CD14-positive monocyte (primary cell): Measurements from ENCODE around the gene BDNF. TPM values are rescaled to one million over a fixed set of nuclear protein-coding genes. Genes with fewer than 3 reads are reported as not detected.

Source experiments
- DNase-seq, 3 donors: peaks; one replicate each; pipeline ENCODE4 v3.0.0-alpha.2; 2011 to 2022
- H2AFZ ChIP-seq: 2 replicates; pipeline ENCODE4 v1.6.0; 2012; ENCODE audit warnings: mild to moderate bottlenecking, low read depth, low read length, inconsistent platforms; ENCODE audit not compliant: insufficient read depth, poor library complexity, severe bottlenecking
- H3K27ac ChIP-seq, 2 donors: 1 replicate in 1 of 2; 2 replicates in 1 of 2; pipeline ENCODE4 v1.5.1; 2012 to 2013; ENCODE audit warnings: low read length in 2 of 2, control low read depth in 1 of 2, inconsistent platforms in 1 of 2, low read depth in 1 of 2, mild to moderate bottlenecking in 1 of 2
- H3K27me3 ChIP-seq, 2 donors: one replicate each; pipeline versions ENCODE4 v1.6.0 to v1.6.1; 2011 to 2013; ENCODE audit warnings: low read length in 2 of 2; ENCODE audit not compliant: control insufficient read depth in 2 of 2, insufficient read depth in 2 of 2
- H3K36me3 ChIP-seq, 2 donors: replicated peaks in 1 of 2; 1 replicate in 1 of 2; 2 replicates in 1 of 2; pipeline versions ENCODE4 v1.5.1 to v1.6.1; 2012 to 2013; ENCODE audit warnings: low read length in 2 of 2, control low read depth in 1 of 2, inconsistent platforms in 1 of 2, mild to moderate bottlenecking in 1 of 2; ENCODE audit not compliant: insufficient read depth in 2 of 2, control insufficient read depth in 1 of 2
- H3K4me1 ChIP-seq, 2 donors: 1 replicate in 1 of 2; 2 replicates in 1 of 2; pipeline versions ENCODE4 v1.5.1 to v1.6.1; 2012 to 2013; ENCODE audit warnings: low read length in 2 of 2, control low read depth in 1 of 2, inconsistent platforms in 1 of 2, mild to moderate bottlenecking in 1 of 2, moderate library complexity in 1 of 2; ENCODE audit not compliant: insufficient read depth in 2 of 2, control insufficient read depth in 1 of 2
- H3K4me2 ChIP-seq: replicated peaks from 2 replicates; pipeline ENCODE3; 2012; ENCODE audit warnings: low read length, moderate library complexity, mild to moderate bottlenecking; ENCODE audit not compliant: poor library complexity, severe bottlenecking; ENCODE audit errors: extremely low read depth
- H3K4me3 ChIP-seq, 3 experiments: fragments of 200-600 bp in 1 of 3; sonication (generic) in 1 of 3; replicated peaks in 1 of 3; 1 replicate in 2 of 3; 2 replicates in 1 of 3; pipeline ENCODE4 v1.5.1; 2011 to 2013; ENCODE audit warnings: low read length in 3 of 3, mild to moderate bottlenecking in 3 of 3, control low read depth in 2 of 3, low read depth in 2 of 3, inconsistent platforms in 1 of 3, moderate library complexity in 1 of 3
- H3K79me2 ChIP-seq: 2 replicates; pipeline ENCODE4 v1.6.0; 2012; ENCODE audit warnings: mild to moderate bottlenecking, control low read depth, inconsistent platforms, low read length, moderate library complexity; ENCODE audit not compliant: insufficient read depth
- H3K9ac ChIP-seq: 2 replicates; pipeline ENCODE4 v1.6.0; 2017; ENCODE audit warnings: low read length, mild to moderate bottlenecking; ENCODE audit not compliant: insufficient read depth, poor library complexity, severe bottlenecking
- H3K9me3 ChIP-seq, 2 donors: replicated peaks in 1 of 2; 1 replicate in 1 of 2; 2 replicates in 1 of 2; pipeline versions ENCODE4 v1.5.1 to v1.6.1; 2012 to 2013; ENCODE audit warnings: low read length in 2 of 2, control low read depth in 1 of 2; ENCODE audit not compliant: control insufficient read depth in 1 of 2, insufficient read depth in 1 of 2
- H4K20me1 ChIP-seq: 2 replicates; pipeline ENCODE4 v1.6.0; 2012; ENCODE audit warnings: mild to moderate bottlenecking, low read length, control low read depth, moderate library complexity; ENCODE audit not compliant: insufficient read depth
- H3K27ac Mint-ChIP-seq, 7 donors: one replicate each; pipeline ENCODE4 v1.8.0; 2020; ENCODE audit warnings: mild to moderate bottlenecking in 7 of 7, mixed read lengths in 7 of 7, moderate library complexity in 6 of 7, inconsistent platforms in 2 of 7
- H3K27me3 Mint-ChIP-seq, 3 donors: one replicate each; pipeline ENCODE4 v1.8.0; 2021 to 2022; ENCODE audit warnings: low read depth in 3 of 3, mild to moderate bottlenecking in 3 of 3, mixed read lengths in 3 of 3, moderate library complexity in 3 of 3, inconsistent platforms in 1 of 3
- H3K36me3 Mint-ChIP-seq, 2 donors: one replicate each; pipeline ENCODE4 v1.8.0; 2020; ENCODE audit warnings: mixed read lengths in 2 of 2, inconsistent platforms in 1 of 2, mild to moderate bottlenecking in 1 of 2
- H3K4me1 Mint-ChIP-seq: one replicate; pipeline ENCODE4 v1.8.0; 2020; ENCODE audit warnings: mild to moderate bottlenecking, mixed read lengths
- H3K4me3 Mint-ChIP-seq, 2 donors: one replicate each; pipeline ENCODE4 v1.8.0; 2020; ENCODE audit warnings: mild to moderate bottlenecking in 2 of 2, mixed read lengths in 2 of 2, moderate library complexity in 1 of 2
- H3K9me3 Mint-ChIP-seq, 7 donors: one replicate each; pipeline ENCODE4 v1.8.0; 2020 to 2022; ENCODE audit warnings: mixed read lengths in 7 of 7, mild to moderate bottlenecking in 6 of 7, moderate library complexity in 6 of 7, inconsistent platforms in 2 of 7
- WGBS: methylation state at CpG from one replicate; pipeline ENCODE4 v1.1.5; 2013; ENCODE audit warnings: missing lambda C conversion rate; ENCODE audit not compliant: insufficient coverage; 5-methylcytosine and 5-hydroxymethylcytosine counted together
- intact Hi-C, 2 donors: fragments of 100-400 bp; cut with micrococcal nuclease; formaldehyde crosslinking; loops; one replicate each; pipeline versions ENCODE4 v1.15.0 to v1.15.1; 2023
- polyA plus RNA-seq, 3 donors: library from polyadenylated mRNA; depleted of rRNA in 1 of 3; unstranded in 2 of 3; stranded (reverse) in 1 of 3; fragments of 300-500 nt in 2 of 3; fragments of >200 nt in 1 of 3; fragmentation: Illumina TruSeq in 2 of 3; gene quantifications; 1 replicate in 2 of 3; 2 replicates in 1 of 3; pipeline ENCODE4 v1.2.3, GENCODE V29; 2012 to 2021
- TF ChIP-seq, protein P1 (sequence below): fragments of 200-600 bp; IDR thresholded peaks from one replicate; pipeline ENCODE4 v1.8.0; 2022; ENCODE audit warnings: antibody characterized with exemption, mild to moderate bottlenecking

BDNF gene
- polyA plus RNA-seq, 3 donors = not detected

- Histone ChIP-seq H3K4me1 (peaks cover 0 to 5% of the 10 kb centered on the region in 2 donors), H2AFZ (no peak overlapping the region), H4K20me1 (no peaks in the 10 kb centered on the region), H3K9ac (no peak overlapping the region), H3K9me3 (peaks cover 7 to 31% of the 10 kb centered on the region in 2 donors), H3K4me2 (no peak overlapping the region), H3K27me3 (peaks cover 51 to 69% of the 10 kb centered on the region in 2 donors), H3K36me3 (no peaks in the 10 kb centered on the region), H3K4me3 (no peak overlapping the region), H3K27ac (no peak overlapping the region), H3K79me2 (no peaks in the 10 kb centered on the region)
- peak overlapping the region in 1 of 2 donors; percentile 64 for H3K4me3 Mint-ChIP-seq
- peaks cover 6 to 33% (median 21%) of the 10 kb centered on the region in 7 donors for H3K9me3 Mint-ChIP-seq
- peaks cover 7 to 11% of the 10 kb centered on the region in 2 donors for H3K36me3 Mint-ChIP-seq
- intact Hi-C loops = no loop called here
- H3K27me3 Mint-ChIP-seq = peaks cover 63 to 72% (median 64%) of the 10 kb centered on the region in 3 donors
- peaks cover 6% of the 10 kb centered on the region for H3K4me1 Mint-ChIP-seq
- peak overlapping the region in 1 of 7 donors; percentile 60 for H3K27ac Mint-ChIP-seq
- 2% methylated on average over 16 of the region's 18 CpGs for WGBS
- TF ChIP-seq, protein P1, sequence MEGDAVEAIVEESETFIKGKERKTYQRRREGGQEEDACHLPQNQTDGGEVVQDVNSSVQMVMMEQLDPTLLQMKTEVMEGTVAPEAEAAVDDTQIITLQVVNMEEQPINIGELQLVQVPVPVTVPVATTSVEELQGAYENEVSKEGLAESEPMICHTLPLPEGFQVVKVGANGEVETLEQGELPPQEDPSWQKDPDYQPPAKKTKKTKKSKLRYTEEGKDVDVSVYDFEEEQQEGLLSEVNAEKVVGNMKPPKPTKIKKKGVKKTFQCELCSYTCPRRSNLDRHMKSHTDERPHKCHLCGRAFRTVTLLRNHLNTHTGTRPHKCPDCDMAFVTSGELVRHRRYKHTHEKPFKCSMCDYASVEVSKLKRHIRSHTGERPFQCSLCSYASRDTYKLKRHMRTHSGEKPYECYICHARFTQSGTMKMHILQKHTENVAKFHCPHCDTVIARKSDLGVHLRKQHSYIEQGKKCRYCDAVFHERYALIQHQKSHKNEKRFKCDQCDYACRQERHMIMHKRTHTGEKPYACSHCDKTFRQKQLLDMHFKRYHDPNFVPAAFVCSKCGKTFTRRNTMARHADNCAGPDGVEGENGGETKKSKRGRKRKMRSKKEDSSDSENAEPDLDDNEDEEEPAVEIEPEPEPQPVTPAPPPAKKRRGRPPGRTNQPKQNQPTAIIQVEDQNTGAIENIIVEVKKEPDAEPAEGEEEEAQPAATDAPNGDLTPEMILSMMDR = no peak
- no peak for DNase-seq
Measured at GRCh38 chr11:27722953-27723344, 22.7 kb upstream of the BDNF start.

DNA sequence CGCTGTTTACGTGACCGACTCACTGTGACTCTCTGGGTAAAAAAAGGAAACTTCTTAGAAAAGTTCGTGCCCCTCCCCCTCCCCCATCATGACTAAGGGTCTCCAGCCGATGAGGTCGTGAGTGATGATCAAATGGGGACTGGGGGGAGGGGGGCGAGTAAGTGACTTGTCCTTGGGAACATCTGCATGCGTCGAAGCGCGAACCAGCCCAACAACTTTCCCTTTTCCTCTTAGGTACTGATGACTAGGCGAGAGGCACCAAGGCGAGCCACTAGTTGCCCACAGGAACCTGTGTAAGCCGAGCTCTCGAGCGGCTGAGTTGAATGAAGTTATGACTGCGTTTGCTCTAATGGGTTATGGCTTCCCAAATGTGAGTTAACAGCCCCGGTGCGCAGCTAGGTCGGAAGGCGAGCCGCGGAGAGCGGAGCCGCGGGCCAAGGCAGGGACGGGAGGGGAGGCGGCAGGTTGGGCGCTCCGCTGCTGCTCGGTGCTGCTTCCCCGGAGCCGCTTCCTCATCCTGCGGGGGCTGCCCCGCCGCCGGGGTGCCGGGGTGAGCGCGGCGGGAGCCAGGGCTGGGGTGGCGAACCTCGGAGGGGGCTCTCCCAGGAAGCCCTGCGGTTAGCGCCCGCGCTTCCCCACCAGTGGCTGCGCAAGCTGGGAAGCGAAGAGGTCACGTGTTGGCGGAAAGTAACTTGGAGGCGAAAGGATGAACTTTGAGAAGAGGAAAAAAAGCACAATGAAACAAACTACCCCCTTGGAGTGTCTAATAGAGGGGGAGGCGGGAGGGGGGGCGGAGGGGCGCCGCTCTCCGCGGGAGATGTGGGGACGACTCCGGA is 22.1 kb upstream of the BDNF start:
- peaks cover 69 to 79% (median 69%) of the 10 kb centered on the region in 3 donors for H3K27me3 Mint-ChIP-seq
- WGBS = under 1% methylated on average over 42 of the region's 60 CpGs
- TF ChIP-seq, protein P1 = no peak
- H3K79me2 ChIP-seq = no peaks in the 10 kb centered on the region
- peak overlapping the region; percentile 28 for H3K4me2 ChIP-seq
- H3K36me3 ChIP-seq = no peaks in the 10 kb centered on the region
- no peak for DNase-seq
- H3K9ac ChIP-seq = no peak overlapping the region
- peak overlapping the region; percentile 52 to 85 for H3K4me3 Mint-ChIP-seq
- H3K4me1 ChIP-seq = peaks cover 0 to 5% of the 10 kb centered on the region in 2 donors
- H3K4me1 Mint-ChIP-seq = peaks cover 6% of the 10 kb centered on the region
- peaks cover 7 to 36% of the 10 kb centered on the region in 2 donors for H3K9me3 ChIP-seq
- H3K9me3 Mint-ChIP-seq = peaks cover 6 to 33% (median 22%) of the 10 kb centered on the region in 7 donors
- no peaks in the 10 kb centered on the region for H4K20me1 ChIP-seq
- H3K27me3 ChIP-seq = peaks cover 57 to 75% of the 10 kb centered on the region in 2 donors
- H2AFZ ChIP-seq = no peak overlapping the region
- intact Hi-C loops = no loop called here
- H3K27ac Mint-ChIP-seq = no peak overlapping the region
- peak overlapping the region in 1 of 3 experiments; percentile 40 for H3K4me3 ChIP-seq
- H3K36me3 Mint-ChIP-seq = peaks cover 7 to 11% of the 10 kb centered on the region in 2 donors
- H3K27ac ChIP-seq = no peak overlapping the region
